Measurements from ENCODE around the gene ARHGAP6. TPM values are rescaled to one million over a fixed set of nuclear protein-coding genes. Genes with fewer than 3 reads are reported as not detected.

ARHGAP6 gene
- total RNA-seq, 1 experiment from 2014 or later = 0.07 TPM

- H3K27me3 Mint-ChIP-seq (ENCODE audit: low read depth) = no peaks in the 10 kb centered on the region
- H4K91ac ChIP-seq (ENCODE audit: insufficient read length, low read depth, low read length) = no peak overlapping the region
- no peak overlapping the region for H3K4me2 ChIP-seq (ENCODE audit: insufficient read depth, insufficient read length, low read length)
- H3K14ac ChIP-seq (ENCODE audit: insufficient read depth, low read length) = no peak overlapping the region
- no peaks in the 10 kb centered on the region for H3K79me1 ChIP-seq (ENCODE audit: insufficient read depth, low read depth, low read length, poor library complexity, severe bottlenecking)
- H4K8ac ChIP-seq (replicated peaks; ENCODE audit: insufficient read length, low read depth, low read length) = no peak overlapping the region
- no peak overlapping the region for H3K27ac ChIP-seq (ENCODE audit: insufficient read length, low read depth, low read length)
- no peaks in the 10 kb centered on the region for H3K23me2 ChIP-seq (ENCODE audit: insufficient read length, low read depth, low read length, poor library complexity, severe bottlenecking)
- H3T11ph ChIP-seq (ENCODE audit: low read length) = no peak overlapping the region
- no peak overlapping the region for H3K9ac ChIP-seq (ENCODE audit: extremely low read depth, insufficient read length, low read length)
- no peaks in the 10 kb centered on the region for H3K79me2 ChIP-seq (ENCODE audit: insufficient read depth, low read length)
- H2AK5ac ChIP-seq (ENCODE audit: insufficient read length, low read length) = no peak overlapping the region
- H3K4me1 ChIP-seq (ENCODE audit: insufficient read depth, low read length) = peaks cover 3% of the 10 kb centered on the region; the same call in 1 of the 2 replicates
- H2BK20ac ChIP-seq (ENCODE audit: low read depth, low read length, poor library complexity, severe bottlenecking) = no peak overlapping the region
- no peak overlapping the region for H2BK5ac ChIP-seq (ENCODE audit: insufficient read length, low read length)
- no peak overlapping the region for H2BK120ac ChIP-seq (ENCODE audit: low read depth, low read length, poor library complexity, severe bottlenecking)
- no peak overlapping the region for H3K56ac ChIP-seq (ENCODE audit: insufficient read length, low read depth, low read length)
- no peaks in the 10 kb centered on the region for H3K27me3 ChIP-seq (ENCODE audit: insufficient read depth, low read length)
- no peak overlapping the region for H2BK15ac ChIP-seq (ENCODE audit: low read depth, low read length)
- H3K4me1 Mint-ChIP-seq = peaks cover 8 to 12% of the 10 kb centered on the region in 2 experiments; a peak in 2 of 4 replicates
- H3K4me3 Mint-ChIP-seq = no peak overlapping the region
- no peaks in the 10 kb centered on the region for H4K20me1 ChIP-seq (ENCODE audit: control insufficient read depth, insufficient read depth, insufficient read length)
- no peak overlapping the region for H2BK12ac ChIP-seq (ENCODE audit: insufficient read length, low read depth, low read length)
- H3K4ac ChIP-seq (ENCODE audit: low read depth, low read length) = no peak overlapping the region
- no peak overlapping the region for H2AFZ ChIP-seq (ENCODE audit: low read length)
- no peak overlapping the region for H3K23ac ChIP-seq (ENCODE audit: insufficient read length, low read depth, low read length)
- peaks cover 46 to 59% of the 10 kb centered on the region in 2 experiments for H3K9me3 Mint-ChIP-seq
- no peak for DNase-seq
- H3K27ac Mint-ChIP-seq = no peak overlapping the region
- no peak overlapping the region for H3K18ac ChIP-seq (ENCODE audit: insufficient read length, low read depth, low read length)
- H4K5ac ChIP-seq (ENCODE audit: insufficient read length, low read depth, low read length) = no peak overlapping the region
- H3K36me3 Mint-ChIP-seq (ENCODE audit: insufficient read depth in 1 of 3, low read depth in 3 of 3) = peaks cover 0 to 4% (median 2%) of the 10 kb centered on the region in 3 experiments; a peak in 1 of 7 replicates
- no peak for TF ChIP-seq CTCF (conservative IDR thresholded peaks at IDR 0.05)
- H3K9me3 ChIP-seq (ENCODE audit: control insufficient read depth, low read depth, low read length) = no peaks in the 10 kb centered on the region
Measured at GRCh38 chrX:11097933-11098332, 567.8 kb downstream of the ARHGAP6 start.

Data from H9 (cell line).